ENCODE results near the gene TSPAN10. TPM values are rescaled to one million over a fixed set of nuclear protein-coding genes. Genes with fewer than 3 reads are reported as not detected.

The TSPAN10 gene
- total and polyA plus RNA-seq, 4 donors = 0.61 to 4.7 (median 1.1) TPM

DNA sequence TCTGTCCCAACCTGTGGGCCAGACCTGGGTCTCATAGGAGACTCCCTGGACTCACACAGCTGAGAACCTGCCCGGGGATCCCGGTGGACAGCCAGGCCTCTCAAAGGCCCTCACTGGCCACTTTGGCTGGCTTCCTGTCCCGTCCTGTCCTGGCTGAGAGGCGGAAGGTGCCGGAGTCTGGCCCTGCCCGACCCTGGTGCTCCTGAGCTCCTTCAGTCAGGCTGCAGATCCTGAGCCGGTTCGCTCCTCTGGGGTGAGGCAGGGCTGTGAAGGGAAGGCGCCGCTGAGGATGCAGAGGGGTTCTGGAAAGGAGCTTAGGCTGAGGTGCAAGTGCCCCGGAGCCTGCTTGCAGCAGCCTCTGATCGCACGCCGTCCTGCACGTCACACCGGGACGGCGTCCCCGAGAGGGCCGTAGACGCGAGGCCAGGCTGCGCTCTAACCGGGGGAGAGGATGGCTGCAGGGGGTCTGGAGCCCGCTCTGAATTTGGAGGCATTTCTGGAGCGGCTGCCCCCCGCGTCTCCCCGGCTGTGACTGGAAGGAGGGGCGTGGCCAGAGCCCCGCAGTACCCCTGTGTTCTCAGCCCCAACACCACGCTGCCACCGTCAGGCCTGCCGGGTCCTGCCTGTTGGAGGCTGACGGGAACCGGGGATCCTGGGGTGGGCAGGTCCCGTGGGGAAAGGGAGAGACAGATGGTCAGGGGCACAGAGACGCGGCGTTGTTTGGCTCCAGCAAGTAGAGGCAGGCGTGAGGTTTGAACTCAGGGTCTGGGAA is 51.0 kb downstream of the TSPAN10 start:
- WGBS, 2 donors = 94% methylated on average over 40 to 41 of the region's 41 CpGs
- no peaks in the 10 kb centered on the region for H3K27me3 ChIP-seq (ENCODE audit: control insufficient read depth in 3 of 3, insufficient read depth in 3 of 3, low read length in 2 of 3)
- peaks cover 8 to 65% (median 17%) of the 10 kb centered on the region in 4 donors for H3K36me3 ChIP-seq (ENCODE audit: control insufficient read depth in 4 of 4, insufficient read depth in 4 of 4, low read length in 4 of 4)
- ATAC-seq (ENCODE audit: insufficient read depth, low FRiP score) (no peak), DNase-seq (no peak)
- H3K9ac ChIP-seq (ENCODE audit: insufficient read depth in 1 of 2, low read length in 2 of 2) = no peak overlapping the region
- H3K9me3 ChIP-seq (ENCODE audit: control insufficient read depth in 4 of 4, insufficient read depth in 3 of 4, low read length in 3 of 4) = no peaks in the 10 kb centered on the region
- TF ChIP-seq, protein P1, sequence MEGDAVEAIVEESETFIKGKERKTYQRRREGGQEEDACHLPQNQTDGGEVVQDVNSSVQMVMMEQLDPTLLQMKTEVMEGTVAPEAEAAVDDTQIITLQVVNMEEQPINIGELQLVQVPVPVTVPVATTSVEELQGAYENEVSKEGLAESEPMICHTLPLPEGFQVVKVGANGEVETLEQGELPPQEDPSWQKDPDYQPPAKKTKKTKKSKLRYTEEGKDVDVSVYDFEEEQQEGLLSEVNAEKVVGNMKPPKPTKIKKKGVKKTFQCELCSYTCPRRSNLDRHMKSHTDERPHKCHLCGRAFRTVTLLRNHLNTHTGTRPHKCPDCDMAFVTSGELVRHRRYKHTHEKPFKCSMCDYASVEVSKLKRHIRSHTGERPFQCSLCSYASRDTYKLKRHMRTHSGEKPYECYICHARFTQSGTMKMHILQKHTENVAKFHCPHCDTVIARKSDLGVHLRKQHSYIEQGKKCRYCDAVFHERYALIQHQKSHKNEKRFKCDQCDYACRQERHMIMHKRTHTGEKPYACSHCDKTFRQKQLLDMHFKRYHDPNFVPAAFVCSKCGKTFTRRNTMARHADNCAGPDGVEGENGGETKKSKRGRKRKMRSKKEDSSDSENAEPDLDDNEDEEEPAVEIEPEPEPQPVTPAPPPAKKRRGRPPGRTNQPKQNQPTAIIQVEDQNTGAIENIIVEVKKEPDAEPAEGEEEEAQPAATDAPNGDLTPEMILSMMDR (IDR thresholded peaks at IDR 0.05; ENCODE audit: control extremely low read depth, extremely low read depth) = no peak
- no peak overlapping the region for H3K4me3 ChIP-seq
- H3K27ac ChIP-seq (ENCODE audit: low read depth in 1 of 2, low read length in 1 of 2) = no peak overlapping the region
- H3K4me1 ChIP-seq (ENCODE audit: control insufficient read depth in 5 of 5, insufficient read depth in 5 of 5, low read length in 5 of 5) = peaks cover 0 to 14% (median 5%) of the 10 kb centered on the region in 5 donors

DNA sequence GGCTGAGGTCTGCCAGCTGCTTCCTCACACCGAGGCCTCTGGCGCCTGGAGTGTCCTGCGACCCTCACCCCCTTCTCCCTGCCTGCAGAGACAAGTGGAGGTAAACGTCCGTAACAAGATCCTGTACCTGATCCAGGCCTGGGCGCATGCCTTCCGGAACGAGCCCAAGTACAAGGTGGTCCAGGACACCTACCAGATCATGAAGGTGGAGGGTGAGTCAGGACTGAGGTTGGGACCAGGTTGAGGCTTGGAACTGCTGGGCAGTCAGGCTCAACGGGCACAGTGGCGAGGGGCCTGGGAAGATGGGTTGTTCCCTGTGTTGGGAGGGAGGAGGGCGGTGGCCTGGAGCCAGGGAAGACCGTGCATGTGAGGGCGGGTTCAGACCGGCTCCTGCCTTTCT is 51.6 kb downstream of the TSPAN10 start:
- DNase-seq = no peak
- no peak overlapping the region for H3K4me3 ChIP-seq
- no peaks in the 10 kb centered on the region for H3K9me3 ChIP-seq (ENCODE audit: control insufficient read depth in 4 of 4, insufficient read depth in 3 of 4, low read length in 3 of 4)
- peaks cover 0 to 13% (median 5%) of the 10 kb centered on the region in 5 donors for H3K4me1 ChIP-seq (ENCODE audit: control insufficient read depth in 5 of 5, insufficient read depth in 5 of 5, low read length in 5 of 5)
- H3K27me3 ChIP-seq (ENCODE audit: control insufficient read depth in 3 of 3, insufficient read depth in 3 of 3, low read length in 2 of 3) = no peaks in the 10 kb centered on the region
- ATAC-seq (ENCODE audit: insufficient read depth, low FRiP score) = no peak
- no peak overlapping the region for H3K9ac ChIP-seq (ENCODE audit: insufficient read depth in 1 of 2, low read length in 2 of 2)
- H3K36me3 ChIP-seq (ENCODE audit: control insufficient read depth in 4 of 4, insufficient read depth in 4 of 4, low read length in 4 of 4) = peaks cover 8 to 72% (median 18%) of the 10 kb centered on the region in 4 donors
- 91 to 92% methylated on average over 14 of the region's 14 CpGs for WGBS, 2 donors
- TF ChIP-seq, protein P1 (IDR thresholded peaks at IDR 0.05; ENCODE audit: control extremely low read depth, extremely low read depth) = no peak
- H3K27ac ChIP-seq (ENCODE audit: low read depth in 1 of 2, low read length in 1 of 2) = no peak overlapping the region

DNA sequence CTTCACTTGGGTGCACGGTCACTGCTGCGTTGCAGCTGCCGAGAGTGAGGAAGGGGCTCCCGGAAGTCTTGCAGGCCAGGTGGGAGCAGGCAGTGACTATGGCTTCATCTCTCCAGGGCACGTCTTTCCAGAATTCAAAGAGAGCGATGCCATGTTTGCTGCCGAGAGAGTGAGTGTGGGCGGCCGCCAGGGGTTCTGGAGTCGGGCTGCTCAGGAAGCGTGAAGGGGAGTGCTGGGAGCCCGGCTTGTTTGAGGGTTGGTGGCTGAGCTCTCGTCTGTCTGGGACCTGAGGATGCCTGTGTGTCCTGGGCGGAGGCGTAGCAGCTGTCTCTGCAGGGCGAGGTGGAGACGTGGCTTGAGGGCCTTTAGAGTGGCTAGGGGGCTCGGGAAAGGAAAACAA is 53.1 kb downstream of the TSPAN10 start:
- Histone ChIP-seq H3K9me3 (ENCODE audit: control insufficient read depth in 4 of 4, insufficient read depth in 3 of 4, low read length in 3 of 4) (no peaks in the 10 kb centered on the region), H3K4me3 (no peak overlapping the region), H3K27me3 (ENCODE audit: control insufficient read depth in 3 of 3, insufficient read depth in 3 of 3, low read length in 2 of 3) (no peaks in the 10 kb centered on the region), H3K36me3 (ENCODE audit: control insufficient read depth in 4 of 4, insufficient read depth in 4 of 4, low read length in 4 of 4) (peaks cover 13 to 87% (median 24%) of the 10 kb centered on the region in 4 donors), H3K9ac (ENCODE audit: insufficient read depth in 1 of 2, low read length in 2 of 2) (no peak overlapping the region), H3K4me1 (ENCODE audit: control insufficient read depth in 5 of 5, insufficient read depth in 5 of 5, low read length in 5 of 5) (peaks cover 0 to 5% (median 0%) of the 10 kb centered on the region in 5 donors), H3K27ac (ENCODE audit: low read depth in 1 of 2, low read length in 1 of 2) (no peak overlapping the region)
- 92 to 94% methylated on average over 18 of the region's 18 CpGs for WGBS, 2 donors
- DNase-seq (no peak), ATAC-seq (ENCODE audit: insufficient read depth, low FRiP score) (no peak)
- TF ChIP-seq, protein P1 (IDR thresholded peaks at IDR 0.05; ENCODE audit: control extremely low read depth, extremely low read depth) = no peak
